Pons (tissue), 1 donor: ENCODE data around the gene SLC22A15.
"Not testable (repeated sequence)": the region's sequence is repeated elsewhere in the genome, so short reads cannot be mapped to it uniquely, and the experiment has no call there.

Source experiments
- DNase-seq: peaks from one replicate; pipeline ENCODE4 v3.0.0-alpha.2; 2016; ENCODE audit warnings: low spot score

The SLC22A15 gene

DNA sequence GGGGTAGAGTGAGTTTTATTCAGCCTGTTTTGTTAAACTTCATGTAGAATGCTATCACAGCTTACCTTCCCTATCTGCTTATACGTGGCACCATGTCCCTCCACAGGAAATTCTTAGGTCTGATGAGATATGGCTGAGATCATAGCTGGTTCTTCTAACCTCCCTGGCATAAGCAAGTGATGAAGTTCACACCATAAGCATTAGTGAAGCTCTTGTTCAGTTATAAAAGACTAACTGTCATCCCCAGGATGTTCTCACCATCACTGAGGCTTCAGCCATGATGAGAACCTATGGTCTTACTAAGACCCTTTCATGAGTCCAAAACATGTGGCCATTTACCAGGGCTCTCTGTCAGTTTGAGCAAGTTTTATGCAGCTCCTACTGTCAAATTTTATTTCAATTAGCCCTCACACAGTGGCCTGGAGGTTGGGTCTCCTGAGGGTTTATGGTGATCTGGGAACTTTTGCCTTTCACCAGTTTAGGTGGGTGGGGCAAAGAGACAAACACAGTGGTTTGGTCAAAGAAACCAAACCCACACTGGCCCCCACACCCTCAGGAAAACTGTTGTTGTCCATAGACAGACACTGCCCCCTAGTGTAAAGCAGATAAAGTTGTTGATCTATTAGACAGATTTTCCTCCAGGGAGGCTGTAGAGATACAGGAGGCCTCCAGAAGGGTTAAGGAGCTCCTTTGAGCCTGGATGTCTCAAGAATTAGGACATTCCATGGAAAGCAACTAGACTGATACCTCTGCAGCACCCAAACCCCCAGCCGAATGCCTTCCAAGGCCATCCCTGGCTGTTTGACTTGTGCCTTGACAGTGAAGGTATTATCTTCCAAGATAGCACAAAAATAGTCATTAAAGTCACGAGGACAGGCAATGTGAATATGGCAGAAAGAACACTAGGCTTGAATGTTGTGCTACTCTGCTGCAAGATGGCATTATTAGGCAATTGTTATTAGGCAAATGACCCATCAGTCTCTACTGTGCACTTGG lies 5.0 kb downstream of the SLC22A15 start:
- DNase-seq = peak; percentile 89

GRCh38 chr1:115982400-115982799 lies 6.1 kb downstream of the SLC22A15 start:
- no peak for DNase-seq

- DNase-seq = no peak
Measured at GRCh38 chr1:115983584-115983983, 7.3 kb downstream of the SLC22A15 start.

DNA sequence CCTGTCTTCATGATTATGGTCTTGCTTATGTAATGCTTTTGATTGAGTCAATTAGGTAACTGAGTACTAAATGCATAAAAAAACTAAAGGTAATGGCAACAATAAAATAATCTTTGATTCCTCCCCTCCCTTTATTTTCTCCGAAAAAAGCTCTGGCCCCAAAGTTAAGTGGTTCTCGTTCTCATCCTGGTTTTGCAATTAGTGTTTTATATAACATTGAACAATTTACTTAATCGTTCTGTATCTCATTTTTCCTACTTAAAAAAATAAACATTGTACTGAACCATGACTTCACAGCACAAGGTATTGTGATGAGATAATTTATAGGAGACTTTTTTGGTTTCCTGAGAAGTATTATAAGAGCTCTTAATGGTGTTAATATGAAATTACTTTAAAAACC lies 11.3 kb downstream of the SLC22A15 start:
- no peak for DNase-seq

DNA sequence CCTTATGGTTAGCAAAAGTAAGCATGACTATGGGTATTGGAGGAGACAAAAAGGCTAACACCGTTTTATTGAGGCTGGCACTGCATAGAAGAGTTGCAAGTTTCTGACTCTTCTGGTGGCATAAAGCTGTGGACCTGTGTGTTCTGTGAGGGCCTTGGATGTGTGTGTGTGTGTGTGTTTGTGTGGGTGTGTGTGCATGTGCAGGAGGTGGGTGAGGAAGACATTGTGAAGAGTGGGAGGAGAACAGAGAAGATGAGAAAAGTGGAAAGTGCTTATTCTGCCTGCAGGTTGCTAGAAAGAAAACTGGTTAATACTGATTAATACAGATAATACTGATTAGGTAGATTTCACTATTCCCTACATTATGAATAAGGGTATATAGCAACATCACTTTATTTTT lies 12.6 kb downstream of the SLC22A15 start:
- no peak for DNase-seq

- no peak for DNase-seq
Measured at GRCh38 chr1:115989699-115990098, 13.4 kb downstream of the SLC22A15 start.

- DNase-seq = no peak
Measured at GRCh38 chr1:115991909-115992308, 15.6 kb downstream of the SLC22A15 start.

DNA sequence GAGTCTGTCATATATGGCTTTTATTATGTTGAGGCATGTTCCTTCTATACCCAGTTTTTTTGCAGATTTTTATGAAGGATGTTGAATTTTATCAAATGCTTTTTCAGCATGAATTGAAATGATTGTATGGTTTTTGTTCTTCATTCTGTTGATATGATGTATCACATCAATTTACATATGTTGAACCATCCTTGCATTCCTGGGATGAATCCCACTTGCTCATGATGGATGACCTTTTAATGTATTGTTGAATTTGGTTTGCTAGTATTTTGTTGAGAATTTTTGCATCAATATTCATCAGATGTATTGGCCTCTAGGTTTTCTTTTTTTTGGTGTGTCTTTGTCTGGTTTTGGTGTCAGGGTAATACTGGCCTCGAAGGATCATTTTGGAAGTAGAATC lies 21.6 kb downstream of the SLC22A15 start:
- DNase-seq = not testable (repeated sequence)

DNA sequence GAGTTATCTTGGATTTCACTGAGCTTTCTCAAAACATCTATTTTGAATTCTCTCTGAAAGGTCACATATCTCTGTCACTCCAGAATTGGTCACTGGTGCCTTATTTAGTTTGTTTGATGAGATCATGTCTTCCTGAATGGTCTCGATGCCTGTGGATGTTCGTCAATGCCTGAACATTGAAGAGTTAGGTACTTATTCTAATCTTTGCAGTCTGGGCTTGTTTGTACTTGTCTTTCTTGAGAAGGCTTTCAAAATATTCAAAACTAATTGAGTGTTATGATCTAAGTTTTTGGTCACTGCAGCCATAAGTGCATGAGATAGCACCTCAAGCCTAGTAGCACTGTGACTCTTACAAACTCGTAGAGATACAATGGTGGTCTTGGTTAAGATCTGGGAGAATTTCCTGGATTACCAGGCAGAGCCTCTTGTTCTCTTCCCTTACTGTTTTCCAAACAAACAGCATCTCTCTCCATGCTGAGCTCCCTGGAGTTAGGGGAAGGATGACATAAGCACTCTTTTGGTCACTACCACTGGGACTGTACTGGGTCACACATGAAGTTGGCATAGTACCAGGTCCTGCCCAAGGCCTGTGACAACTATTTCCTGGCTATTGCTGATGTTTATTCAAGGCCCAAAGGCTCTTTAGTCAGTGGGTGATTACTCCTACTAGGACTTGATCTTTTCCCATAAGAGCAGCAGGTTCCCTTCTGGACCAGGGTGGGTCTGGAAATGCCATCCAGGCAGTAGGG lies 25.6 kb downstream of the SLC22A15 start:
- DNase-seq = no peak

DNA sequence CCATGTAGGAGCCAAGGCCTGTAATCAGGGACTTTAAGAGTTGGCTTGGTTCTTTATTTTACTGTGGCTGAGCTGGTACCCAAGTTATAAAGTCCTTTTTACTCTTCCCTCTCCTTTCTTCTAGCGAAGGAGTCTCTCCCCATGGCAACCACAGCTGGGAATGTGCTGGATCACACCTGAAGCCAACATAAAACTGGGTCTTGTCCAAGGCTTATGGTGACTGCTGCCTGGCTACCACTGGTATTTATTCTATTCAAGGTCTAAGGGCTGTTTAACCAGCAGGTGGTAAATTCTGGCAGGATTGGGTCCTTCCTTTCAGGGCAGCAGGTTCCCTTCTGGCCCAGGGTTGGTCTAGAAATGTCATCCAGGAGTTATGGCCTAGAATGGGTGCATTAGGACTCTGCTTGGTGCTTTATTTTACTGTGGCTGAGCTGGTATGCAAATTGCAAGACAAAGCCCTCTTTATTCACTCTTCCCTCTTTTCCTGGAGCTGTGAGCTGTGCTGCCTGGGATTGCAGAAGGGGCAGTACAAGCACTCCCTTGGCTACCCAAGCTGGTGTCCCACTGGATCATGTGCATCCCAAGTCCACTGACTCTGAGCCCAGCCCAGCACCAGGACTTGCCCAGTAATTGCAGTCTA lies 26.6 kb downstream of the SLC22A15 start:
- DNase-seq = peak; percentile 94

GRCh38 chr1:116003823-116004222 lies 27.5 kb downstream of the SLC22A15 start:
- no peak for DNase-seq

GRCh38 chr1:116006486-116006964 lies 30.2 kb downstream of the SLC22A15 start:
- no peak for DNase-seq

GRCh38 chr1:116008656-116009390 lies 32.5 kb downstream of the SLC22A15 start:
- DNase-seq = peak; percentile 97

DNA sequence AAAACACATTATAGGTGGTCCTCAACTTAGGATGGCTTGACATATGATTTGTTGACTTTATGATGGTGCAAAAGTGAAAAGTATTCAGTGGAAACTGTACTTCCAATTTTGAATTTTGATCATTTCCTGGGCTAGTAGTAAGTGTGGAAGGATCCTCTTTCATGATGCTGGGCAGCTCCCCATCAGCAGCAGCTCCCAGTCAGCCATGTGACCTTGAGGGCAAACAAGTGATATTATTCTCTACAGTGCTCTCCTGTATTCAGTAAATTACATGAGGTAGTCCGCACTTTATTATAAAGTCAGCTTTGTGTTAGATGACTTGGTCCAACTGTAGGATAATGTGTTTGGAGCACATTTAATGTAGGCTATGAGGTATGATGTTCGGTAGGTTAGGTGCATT lies 36.4 kb downstream of the SLC22A15 start:
- peak; percentile 83 for DNase-seq

DNA sequence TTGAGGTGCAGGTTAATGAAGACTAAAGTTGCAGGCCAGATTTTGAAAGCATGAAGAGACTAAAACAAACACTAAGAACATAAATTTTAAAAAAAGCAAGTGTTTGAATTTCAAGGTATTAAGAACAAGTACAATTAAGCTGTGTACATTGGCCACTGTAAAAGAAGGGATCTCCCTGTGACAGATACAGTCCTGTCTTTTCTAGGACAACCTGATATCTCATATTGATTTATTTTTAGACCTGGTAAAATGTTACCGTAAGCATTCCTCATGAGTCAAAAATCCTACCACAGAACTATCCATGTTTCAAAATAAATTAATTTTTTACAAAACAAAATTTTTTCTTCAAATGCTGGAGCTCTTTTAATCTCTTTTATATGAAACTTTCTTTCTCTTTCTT lies 39.4 kb downstream of the SLC22A15 start:
- DNase-seq = no peak

GRCh38 chr1:116018007-116018406 lies 41.7 kb downstream of the SLC22A15 start:
- DNase-seq = no peak

DNA sequence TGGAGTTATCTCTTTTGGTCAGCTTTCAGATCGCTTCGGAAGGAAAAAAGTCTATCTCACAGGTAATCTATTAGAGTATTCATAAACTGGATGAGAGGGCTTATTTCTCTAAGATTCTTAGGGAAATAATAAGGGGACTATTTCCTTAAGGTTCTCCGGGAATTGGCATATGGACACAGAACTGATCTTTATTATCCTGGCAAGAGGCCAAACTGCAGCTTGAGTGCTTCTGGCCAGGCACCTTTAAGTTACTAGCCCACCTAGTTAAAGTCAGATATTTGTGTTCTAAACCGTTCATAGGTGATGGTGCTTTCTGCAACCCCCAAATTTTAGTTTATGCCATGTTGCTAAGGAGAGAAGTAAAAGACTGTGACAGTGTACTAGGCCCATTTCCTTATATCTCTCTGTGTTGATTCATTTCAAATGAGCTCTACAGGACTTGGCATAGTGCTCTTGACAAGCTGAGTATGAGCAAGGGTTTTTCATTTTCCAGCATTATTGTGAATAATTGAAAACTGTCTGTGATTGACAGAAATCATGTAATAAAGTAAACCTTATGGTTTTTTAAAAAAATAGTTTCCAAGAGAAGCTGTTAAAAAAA lies 43.4 kb downstream of the SLC22A15 start:
- no peak for DNase-seq

GRCh38 chr1:116020668-116021272 lies 44.5 kb downstream of the SLC22A15 start:
- peak; percentile 92 for DNase-seq

DNA sequence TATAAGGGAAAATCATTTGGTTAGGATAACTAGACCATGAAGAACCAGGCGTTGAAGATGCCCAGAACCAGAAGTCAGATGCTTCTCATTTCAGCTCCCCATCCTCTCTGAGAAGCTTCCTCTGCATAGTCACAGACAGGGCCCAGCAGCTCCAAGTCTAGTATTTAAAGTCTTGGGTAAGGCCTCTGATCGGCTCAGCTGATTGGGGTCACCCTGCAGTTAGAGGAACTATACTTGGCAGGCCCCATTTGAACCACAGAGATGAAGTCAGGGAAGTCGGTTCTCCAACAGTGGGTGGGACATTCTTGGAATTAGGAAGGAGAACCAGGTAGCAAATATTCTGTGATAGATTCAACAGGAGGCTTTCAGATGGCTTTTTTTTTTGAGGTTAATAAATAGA lies 48.3 kb downstream of the SLC22A15 start:
- no peak for DNase-seq

DNA sequence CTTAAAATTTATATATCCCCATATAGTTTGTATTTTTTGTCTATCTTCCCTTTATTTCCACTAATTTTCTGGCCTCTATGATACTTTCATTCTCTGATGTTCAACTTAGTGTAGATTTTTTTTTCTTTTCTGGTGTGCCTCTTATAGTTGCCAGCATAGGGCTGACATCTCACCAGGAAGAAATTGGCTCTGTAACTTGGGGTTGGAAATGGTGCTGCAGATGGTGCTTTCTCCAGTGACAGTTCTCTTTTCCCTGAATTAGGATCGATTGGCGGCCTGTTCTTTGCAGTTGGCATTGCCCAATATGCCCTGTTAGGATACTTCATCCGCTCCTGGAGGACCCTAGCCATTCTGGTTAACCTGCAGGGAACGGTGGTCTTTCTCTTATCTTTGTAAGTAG lies 50.3 kb downstream of the SLC22A15 start:
- DNase-seq = no peak

DNA sequence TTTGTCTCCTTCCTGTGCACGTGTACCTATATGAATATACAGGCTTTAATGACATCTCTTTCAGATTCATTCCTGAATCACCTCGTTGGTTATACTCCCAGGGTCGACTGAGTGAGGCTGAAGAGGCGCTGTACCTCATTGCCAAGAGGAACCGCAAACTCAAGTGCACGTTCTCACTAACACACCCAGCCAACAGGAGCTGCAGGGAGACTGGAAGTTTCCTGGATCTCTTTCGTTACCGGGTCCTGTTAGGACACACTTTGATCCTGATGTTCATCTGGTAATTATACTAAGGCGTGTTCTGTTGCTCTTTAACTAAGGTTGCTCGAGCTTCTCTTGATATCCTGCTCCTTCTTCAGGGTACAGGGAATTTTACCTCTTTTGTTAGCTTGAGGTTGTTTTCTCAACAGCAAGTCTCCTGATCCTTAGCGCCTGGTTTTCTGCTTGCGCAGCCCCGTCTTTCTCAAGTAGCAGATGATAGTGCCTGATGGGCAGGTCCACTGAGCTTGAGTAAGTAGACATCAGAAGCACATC lies 55.1 kb downstream of the SLC22A15 start:
- DNase-seq = no peak
